ENCODE data around the gene FOXA3.

Gene FOXA3

DNA sequence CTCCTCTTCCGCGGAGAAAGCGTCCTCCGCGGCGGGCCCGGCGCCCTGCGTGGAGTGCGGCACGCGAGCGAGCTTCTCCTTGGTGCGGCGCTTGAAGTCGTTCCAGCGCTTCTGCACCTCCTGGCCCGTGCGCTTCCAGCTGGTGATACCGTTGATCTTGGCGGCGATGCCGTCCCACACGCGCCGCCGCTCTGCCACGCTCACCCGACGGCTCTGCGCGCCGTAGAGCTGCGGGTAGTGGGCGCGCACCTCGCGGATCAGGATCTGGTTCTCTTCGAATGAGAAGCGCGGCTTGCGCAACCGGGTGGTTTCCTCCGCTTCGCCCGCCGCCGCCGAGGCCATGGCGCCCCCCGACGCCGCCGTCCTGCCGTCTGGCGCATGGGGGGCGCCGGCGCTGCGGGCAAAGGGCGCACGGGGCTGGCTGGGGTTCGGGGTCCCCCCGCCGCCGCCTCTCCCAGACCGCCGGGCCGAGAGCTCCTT, 37.3 kb downstream of the FOXA3 start:
- Histone ChIP-seq H3K27me3 (ENCODE audit: control insufficient read depth in 1 of 2, insufficient read depth in 2 of 2, low read length in 2 of 2) (no peaks in the 10 kb centered on the region), H3K4me1 (ENCODE audit: insufficient read depth, low read length) (peaks cover 16% of the 10 kb centered on the region), H3K4me3 (ENCODE audit: low read depth in 1 of 2, low read length in 2 of 2) (peak overlapping the region; percentile 47 to 88), H3K9me3 (ENCODE audit: low read length) (no peaks in the 10 kb centered on the region), H3K36me3 (ENCODE audit: insufficient read depth, low read length) (peaks cover 16% of the 10 kb centered on the region), H3K27ac (ENCODE audit: low read depth, low read length) (no peak overlapping the region), H3K9ac (ENCODE audit: low read length) (no peak overlapping the region)

GRCh38 chr19:45901912-45902650, 38.0 kb downstream of the FOXA3 start, which contains the start of gene MYPOP:
TSS of gene MYPOP (minus strand) at chr19:45902613. CDS start at chr19:45901773, 840 bp downstream.
- Histone ChIP-seq H3K9me3 (ENCODE audit: low read length) (no peaks in the 10 kb centered on the region), H3K9ac (ENCODE audit: low read length) (peak within 1 kb of the TSS; percentile 44), H3K27ac (ENCODE audit: low read depth, low read length) (peak within 1 kb of the TSS; percentile 80), H3K4me1 (ENCODE audit: insufficient read depth, low read length) (peaks cover 16% of the 10 kb centered on the region), H3K27me3 (ENCODE audit: control insufficient read depth in 1 of 2, insufficient read depth in 2 of 2, low read length in 2 of 2) (no peaks in the 10 kb centered on the region), H3K36me3 (ENCODE audit: insufficient read depth, low read length) (peaks cover 16% of the 10 kb centered on the region), H3K4me3 (ENCODE audit: low read depth in 1 of 2, low read length in 2 of 2) (peak within 1 kb of the TSS; percentile 77 to 88)

GRCh38 chr19:45902651-45903625, 38.8 kb downstream of the FOXA3 start:
- peaks cover 16% of the 10 kb centered on the region for H3K4me1 ChIP-seq (ENCODE audit: insufficient read depth, low read length)
- H3K36me3 ChIP-seq (ENCODE audit: insufficient read depth, low read length): peaks cover 16% of the 10 kb centered on the region
- H3K27me3 ChIP-seq (ENCODE audit: control insufficient read depth in 1 of 2, insufficient read depth in 2 of 2, low read length in 2 of 2): no peaks in the 10 kb centered on the region
- no peaks in the 10 kb centered on the region for H3K9me3 ChIP-seq (ENCODE audit: low read length)
- H3K27ac ChIP-seq (ENCODE audit: low read depth, low read length): peak overlapping the region; percentile 80
- peak overlapping the region; percentile 44 for H3K9ac ChIP-seq (ENCODE audit: low read length)
- peak overlapping the region; percentile 77 to 88 for H3K4me3 ChIP-seq (ENCODE audit: low read depth in 1 of 2, low read length in 2 of 2)

- Histone ChIP-seq H3K4me1 (ENCODE audit: insufficient read depth, low read length) (peaks cover 15% of the 10 kb centered on the region), H3K27me3 (ENCODE audit: control insufficient read depth in 1 of 2, insufficient read depth in 2 of 2, low read length in 2 of 2) (no peaks in the 10 kb centered on the region), H3K9ac (ENCODE audit: low read length) (no peak overlapping the region), H3K36me3 (ENCODE audit: insufficient read depth, low read length) (peaks cover under 1% of the 10 kb centered on the region), H3K27ac (ENCODE audit: low read depth, low read length) (no peak overlapping the region), H3K9me3 (ENCODE audit: low read length) (no peaks in the 10 kb centered on the region), H3K4me3 (ENCODE audit: low read depth in 1 of 2, low read length in 2 of 2) (no peak overlapping the region)
These were observed 40.9 kb downstream of the FOXA3 start for GRCh38 chr19:45905011-45905410.

DNA sequence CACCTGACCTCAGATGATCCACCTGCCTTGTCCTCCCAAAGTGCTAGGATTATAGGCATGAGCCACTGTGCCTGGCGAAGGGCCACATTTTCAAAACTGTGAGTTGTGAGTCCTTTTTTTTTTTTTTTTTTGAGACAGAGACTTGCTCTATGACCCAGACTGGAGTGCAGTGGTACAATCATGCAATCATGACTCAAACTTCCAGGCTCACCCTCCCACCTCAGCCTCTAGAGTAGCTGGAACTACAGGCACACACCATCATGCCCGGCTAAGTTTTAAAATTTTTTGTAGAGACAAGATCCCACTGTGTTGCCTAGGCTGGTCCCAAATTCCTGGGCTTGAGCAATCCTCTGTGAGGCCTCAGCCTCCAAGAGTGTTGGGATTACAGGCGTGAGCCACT, 42.1 kb downstream of the FOXA3 start:
- Histone ChIP-seq H3K27ac (ENCODE audit: low read depth, low read length) (no peak overlapping the region), H3K9ac (ENCODE audit: low read length) (no peak overlapping the region), H3K9me3 (ENCODE audit: low read length) (no peaks in the 10 kb centered on the region), H3K36me3 (ENCODE audit: insufficient read depth, low read length) (no peaks in the 10 kb centered on the region), H3K4me3 (ENCODE audit: low read depth in 1 of 2, low read length in 2 of 2) (no peak overlapping the region), H3K27me3 (ENCODE audit: control insufficient read depth in 1 of 2, insufficient read depth in 2 of 2, low read length in 2 of 2) (no peaks in the 10 kb centered on the region), H3K4me1 (ENCODE audit: insufficient read depth, low read length) (peaks cover 5% of the 10 kb centered on the region)

GRCh38 chr19:45908956-45909355, 44.8 kb downstream of the FOXA3 start:
- Histone ChIP-seq H3K27ac (ENCODE audit: low read depth, low read length) (no peak overlapping the region), H3K4me1 (ENCODE audit: insufficient read depth, low read length) (no peaks in the 10 kb centered on the region), H3K27me3 (ENCODE audit: control insufficient read depth in 1 of 2, insufficient read depth in 2 of 2, low read length in 2 of 2) (no peaks in the 10 kb centered on the region), H3K4me3 (ENCODE audit: low read depth in 1 of 2, low read length in 2 of 2) (no peak overlapping the region), H3K9ac (ENCODE audit: low read length) (no peak overlapping the region), H3K9me3 (ENCODE audit: low read length) (no peaks in the 10 kb centered on the region), H3K36me3 (ENCODE audit: insufficient read depth, low read length) (no peaks in the 10 kb centered on the region)

DNA sequence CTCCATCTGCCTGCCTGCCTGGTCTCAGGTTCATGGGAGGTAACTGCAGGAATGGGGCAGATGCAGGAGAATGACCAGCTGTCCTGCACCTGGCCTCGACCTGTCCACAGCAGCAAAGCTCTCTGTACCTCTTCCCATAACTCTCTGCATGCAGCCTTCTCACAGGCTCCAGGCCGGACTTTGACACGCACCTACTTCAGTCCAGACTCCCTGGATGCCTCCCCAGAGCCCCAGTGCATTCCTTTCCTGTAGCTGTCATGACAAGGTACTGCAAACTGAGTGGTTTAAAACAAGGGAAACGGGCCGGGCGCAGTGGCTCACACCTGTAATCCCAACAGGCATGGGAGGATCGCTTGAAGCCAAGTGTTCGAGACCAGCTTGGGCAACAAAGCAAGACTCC, 47.2 kb downstream of the FOXA3 start:
- Histone ChIP-seq H3K27me3 (ENCODE audit: control insufficient read depth in 1 of 2, insufficient read depth in 2 of 2, low read length in 2 of 2) (no peaks in the 10 kb centered on the region), H3K9ac (ENCODE audit: low read length) (no peak overlapping the region), H3K4me3 (ENCODE audit: low read depth in 1 of 2, low read length in 2 of 2) (no peak overlapping the region), H3K9me3 (ENCODE audit: low read length) (no peaks in the 10 kb centered on the region), H3K36me3 (ENCODE audit: insufficient read depth, low read length) (no peaks in the 10 kb centered on the region), H3K27ac (ENCODE audit: low read depth, low read length) (no peak overlapping the region), H3K4me1 (ENCODE audit: insufficient read depth, low read length) (no peaks in the 10 kb centered on the region)

DNA sequence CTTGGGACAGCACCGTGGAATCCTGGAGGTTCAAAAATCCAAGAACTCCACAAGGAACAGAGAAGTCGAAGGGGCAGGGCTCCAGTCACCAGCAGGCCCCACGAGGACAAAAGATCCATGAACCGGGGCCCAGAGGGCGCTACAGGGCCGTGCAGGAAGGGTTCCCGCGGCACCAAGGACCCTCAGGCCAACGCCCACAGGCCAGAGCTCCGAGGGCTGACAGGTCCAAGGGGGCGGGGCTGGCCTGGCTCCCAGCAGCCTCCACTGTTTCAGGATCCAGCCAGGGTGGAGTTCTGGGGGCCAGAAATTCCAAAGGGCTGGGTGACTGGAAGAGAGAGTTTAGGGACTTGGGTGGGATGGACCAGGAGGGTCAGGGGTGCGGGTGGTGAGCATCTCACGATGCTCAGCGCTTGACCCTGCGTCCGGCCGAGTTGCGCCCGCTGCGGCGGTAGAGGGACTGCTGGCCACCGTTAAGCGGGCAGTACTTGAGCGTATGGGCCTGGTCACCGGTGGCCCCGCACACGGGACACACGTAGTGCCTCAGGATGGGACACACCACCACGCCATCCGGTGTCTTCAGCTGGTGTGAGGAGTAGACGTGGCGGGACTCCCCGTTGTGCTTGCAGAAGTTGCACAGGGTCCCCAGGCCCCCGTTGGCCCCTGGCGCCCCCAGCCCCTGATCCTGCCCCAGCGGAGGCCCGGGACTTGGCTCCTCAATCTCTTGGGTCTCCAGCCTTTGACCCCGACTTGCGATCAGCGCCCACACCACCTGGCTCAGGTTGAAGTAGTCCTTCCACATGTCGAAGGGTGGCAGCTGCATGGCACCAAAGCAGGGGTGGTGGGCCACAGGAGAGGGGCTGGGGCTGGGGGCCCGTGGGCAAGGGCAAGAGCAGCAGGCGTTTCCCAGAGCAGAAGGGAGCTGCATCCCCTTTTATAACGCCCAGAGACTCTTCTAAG, 50.0 kb downstream of the FOXA3 start, which contains the start of gene NANOS2:
NANOS2 (minus strand) TSS at position 905 of the 957 bp plus-strand sequence; CDS start at position 820, 85 bp downstream.
- no peak within 1 kb of the TSS for H3K4me3 ChIP-seq (ENCODE audit: low read depth in 1 of 2, low read length in 2 of 2)
- no peak within 1 kb of the TSS for H3K27ac ChIP-seq (ENCODE audit: low read depth, low read length)
- no peak within 1 kb of the TSS for H3K9ac ChIP-seq (ENCODE audit: low read length)
- H3K27me3 ChIP-seq (ENCODE audit: control insufficient read depth in 1 of 2, insufficient read depth in 2 of 2, low read length in 2 of 2): no peaks in the 10 kb centered on the region
- H3K9me3 ChIP-seq (ENCODE audit: low read length): no peaks in the 10 kb centered on the region
- no peaks in the 10 kb centered on the region for H3K4me1 ChIP-seq (ENCODE audit: insufficient read depth, low read length)
- H3K36me3 ChIP-seq (ENCODE audit: insufficient read depth, low read length): no peaks in the 10 kb centered on the region

DNA sequence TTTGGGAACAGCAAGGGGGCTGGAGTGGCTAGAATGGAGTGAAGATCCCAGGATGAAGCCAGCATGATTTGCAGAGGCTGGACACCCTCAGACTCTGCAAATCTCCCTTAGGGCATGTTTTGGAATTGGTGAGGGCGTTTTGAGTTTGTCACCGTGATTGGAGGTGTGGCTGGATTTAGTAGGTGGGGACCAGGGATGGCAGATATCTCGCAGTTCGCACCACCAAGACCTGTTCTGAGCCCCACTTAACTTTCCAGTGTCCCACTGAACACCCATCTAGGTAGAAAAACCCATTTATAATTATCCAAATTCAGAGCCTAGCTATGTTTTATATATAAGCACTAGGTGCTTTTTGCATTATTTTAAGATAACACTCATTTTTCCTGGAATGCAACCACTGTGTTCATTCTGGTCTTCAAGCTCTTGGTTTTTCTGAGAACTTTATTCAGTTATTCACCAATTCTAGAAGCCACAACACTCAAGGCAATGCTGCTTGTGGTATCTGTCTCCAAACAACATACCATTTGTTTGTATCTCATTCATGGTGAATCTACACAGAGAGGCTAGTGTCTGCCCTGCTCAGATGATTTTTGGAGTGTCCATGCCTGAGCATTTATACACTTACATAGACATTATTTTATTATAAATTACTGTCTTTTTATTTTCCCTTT, 53.4 kb downstream of the FOXA3 start:
- Histone ChIP-seq H3K4me3 (ENCODE audit: low read depth in 1 of 2, low read length in 2 of 2) (no peak overlapping the region), H3K9me3 (ENCODE audit: low read length) (no peaks in the 10 kb centered on the region), H3K36me3 (ENCODE audit: insufficient read depth, low read length) (no peaks in the 10 kb centered on the region), H3K4me1 (ENCODE audit: insufficient read depth, low read length) (no peaks in the 10 kb centered on the region), H3K27ac (ENCODE audit: low read depth, low read length) (no peak overlapping the region), H3K27me3 (ENCODE audit: control insufficient read depth in 1 of 2, insufficient read depth in 2 of 2, low read length in 2 of 2) (no peaks in the 10 kb centered on the region), H3K9ac (ENCODE audit: low read length) (no peak overlapping the region)

- Histone ChIP-seq H3K9ac (ENCODE audit: low read length) (no peak overlapping the region), H3K27ac (ENCODE audit: low read depth, low read length) (no peak overlapping the region), H3K27me3 (ENCODE audit: control insufficient read depth in 1 of 2, insufficient read depth in 2 of 2, low read length in 2 of 2) (no peaks in the 10 kb centered on the region), H3K4me3 (ENCODE audit: low read depth in 1 of 2, low read length in 2 of 2) (no peak overlapping the region), H3K36me3 (ENCODE audit: insufficient read depth, low read length) (no peaks in the 10 kb centered on the region), H3K4me1 (ENCODE audit: insufficient read depth, low read length) (no peaks in the 10 kb centered on the region), H3K9me3 (ENCODE audit: low read length) (no peaks in the 10 kb centered on the region)
These were observed 54.6 kb downstream of the FOXA3 start for GRCh38 chr19:45918721-45919120.
